ENCODE results near the gene CTTNBP2NL.

DNA sequence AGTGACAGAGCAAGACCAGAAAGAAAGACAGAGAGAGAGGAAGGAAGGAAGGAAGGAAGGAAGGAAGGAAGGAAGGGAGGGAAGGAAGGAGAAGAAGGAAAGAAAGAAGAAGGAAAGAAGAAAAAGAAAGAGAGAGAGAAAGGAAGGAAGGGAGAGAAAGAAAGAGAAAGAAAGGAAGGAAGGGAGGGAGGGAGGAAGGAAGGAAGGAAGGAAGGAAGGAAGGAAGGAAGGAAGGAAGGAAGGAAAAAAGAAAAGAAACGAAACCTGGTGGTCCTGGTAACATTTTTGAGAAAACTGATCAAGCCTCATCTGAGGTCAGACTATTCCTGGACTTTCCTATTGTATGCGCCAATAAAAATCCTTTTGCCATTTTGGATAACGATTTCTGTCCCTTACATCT lies 8.2 kb upstream of the CTTNBP2NL start:
- TF ChIP-seq POLR2A (IDR thresholded peaks at IDR 0.05; ENCODE audit: low read length) (no peak), GATA1 (IDR thresholded peaks at IDR 0.05; ENCODE audit: low read depth, low read length) (no peak)

Measured in erythroblast (primary cell).